GM12878 (cell line): ENCODE data around the gene TAC3. TPM values are rescaled to one million over a fixed set of nuclear protein-coding genes. Genes with fewer than 3 reads are reported as not detected.

Experiments used
- ATAC-seq: fragments of 200-7000 bp; cut with Tn5 transposase; 3 replicates; pipeline ENCODE4 v1.9.1; 2020; ENCODE audit warnings: mild to moderate bottlenecking, moderate library complexity
- BruUV-seq: library from RNA; stranded (reverse); fragments of 400-500 nt; replicated peaks from 2 replicates; lab custom pipeline; 2021; lab: Mats Ljungman, UMichigan
- CTCF ChIA-PET: fragments of 300-600 bp; sonication (Branson Sonifier 250); formaldehyde crosslinking; extraction: SDS; loops from one replicate; lab custom pipeline; 2021; ENCODE audit warnings: inconsistent platforms; lab: Yijun Ruan, JAX
- POLR2A ChIA-PET: fragments of 350-600 bp; formaldehyde crosslinking; extraction: SDS; loops from one replicate; lab custom pipeline; 2021; ENCODE audit warnings: inconsistent platforms; lab: Charles Lee
- RAD21 ChIA-PET: fragments of 300-600 bp; sonication (Branson Sonifier 250); formaldehyde crosslinking; loops from one replicate; lab custom pipeline; 2023; ENCODE audit warnings: antibody characterized with exemption; ENCODE audit not compliant: unreplicated experiment; lab: Charles Lee
- SMC1A ChIA-PET: fragments of 300-600 bp; sonication (Branson Sonifier 250); formaldehyde crosslinking; loops from one replicate; lab custom pipeline; 2023; ENCODE audit not compliant: unreplicated experiment, uncharacterized antibody; lab: Charles Lee
- DNase-seq: peaks from one replicate; pipeline ENCODE4 v3.0.0-alpha.2; 2011; ENCODE audit warnings: low read depth, low spot score
- FAIRE-seq: peaks from 3 replicates; lab custom pipeline; 2011; peaks lifted over from hg19 to GRCh38; lab: Jason Lieb, UNC
- H2AFZ ChIP-seq: 2 replicates; pipeline ENCODE4 v1.6.0; 2011; ENCODE audit warnings: low read depth, low read length, control low read depth; ENCODE audit not compliant: control insufficient read depth
- H3K27ac ChIP-seq: 2 replicates; pipeline ENCODE4 v1.5.1; 2011; ENCODE audit warnings: control low read depth; ENCODE audit not compliant: control insufficient read depth, insufficient read depth
- H3K27me3 ChIP-seq, 2 experiments: replicated peaks in 1 of 2; 2 replicates each; pipeline versions ENCODE4 v1.6.0 to v1.6.1; 2011; ENCODE audit warnings: low read length in 1 of 2; ENCODE audit not compliant: control insufficient read depth in 2 of 2, insufficient read depth in 2 of 2
- H3K36me3 ChIP-seq, 2 experiments: 2 replicates each; pipeline ENCODE4 v1.5.1; 2011; ENCODE audit warnings: low read length in 1 of 2; ENCODE audit not compliant: control insufficient read depth in 2 of 2, insufficient read depth in 2 of 2
- H3K4me1 ChIP-seq: 2 replicates; pipeline ENCODE4 v1.6.1; 2011; ENCODE audit warnings: mild to moderate bottlenecking, low read length, moderate library complexity, mixed read lengths; ENCODE audit not compliant: control insufficient read depth, insufficient read depth
- H3K4me2 ChIP-seq: 2 replicates; pipeline ENCODE4 v1.6.0; 2011; ENCODE audit warnings: control low read depth; ENCODE audit not compliant: control insufficient read depth, insufficient read depth
- H3K4me3 ChIP-seq: fragments of 200-600 bp; sonication (generic); 2 replicates; pipeline ENCODE4 v1.5.1; 2016
- H3K79me2 ChIP-seq: 2 replicates; pipeline ENCODE4 v1.6.0; 2011; ENCODE audit warnings: low read length; ENCODE audit not compliant: control insufficient read depth, insufficient read depth
- H3K9ac ChIP-seq: 2 replicates; pipeline ENCODE4 v1.8.0; 2011; ENCODE audit warnings: low read length, control low read depth, mixed read lengths; ENCODE audit not compliant: control insufficient read depth, insufficient read depth
- H3K9me3 ChIP-seq: replicated peaks from 3 replicates; pipeline ENCODE4 v1.5.1; 2011; ENCODE audit warnings: mild to moderate bottlenecking, low read length; ENCODE audit not compliant: control insufficient read depth, insufficient read depth
- H4K20me1 ChIP-seq: 2 replicates; pipeline ENCODE4 v1.6.0; 2011; ENCODE audit not compliant: control insufficient read depth, insufficient read depth
- CBX5 ChIP-seq: sonication (generic); IDR thresholded peaks from 2 replicates; pipeline ENCODE4 v1.6.1; 2016; ENCODE audit warnings: low read depth, moderate library complexity, mild to moderate bottlenecking, inconsistent platforms
- ETV6 ChIP-seq, 2 experiments: fragments of 450-650 bp in 1 of 2; IDR thresholded peaks in 1 of 2; conservative IDR thresholded peaks in 1 of 2; 2 replicates each; pipeline ENCODE4 v1.6.1; 2014; ENCODE audit warnings: antibody characterized with exemption in 1 of 2, borderline replicate concordance in 1 of 2, low read depth in 1 of 2, mild to moderate bottlenecking in 1 of 2, moderate library complexity in 1 of 2
- GATAD2B ChIP-seq: fragments of 450-650 bp; conservative IDR thresholded peaks from 2 replicates; pipeline ENCODE4 v1.6.1; 2017; ENCODE audit warnings: low read depth, mild to moderate bottlenecking, moderate library complexity
- HCFC1 ChIP-seq: fragments of 150-350 bp; IDR thresholded peaks from 2 replicates; pipeline ENCODE4 v1.6.1; 2014; ENCODE audit warnings: low read length
- HDGF ChIP-seq: fragments of 450-650 bp; IDR thresholded peaks from 2 replicates; pipeline ENCODE4 v1.6.1; 2016; ENCODE audit warnings: antibody characterized with exemption
- LARP7 ChIP-seq: fragments of 450-650 bp; IDR thresholded peaks from 2 replicates; pipeline ENCODE4 v1.6.1; 2017; ENCODE audit warnings: mild to moderate bottlenecking
- NFIC ChIP-seq: IDR thresholded peaks from 2 replicates; pipeline ENCODE4 v1.6.1; 2012; ENCODE audit warnings: low read depth, mild to moderate bottlenecking, inconsistent platforms, low read length, moderate library complexity
- NFXL1 ChIP-seq: fragments of 450-650 bp; IDR thresholded peaks from 2 replicates; pipeline ENCODE4 v1.6.1; 2017; ENCODE audit warnings: antibody characterized with exemption, mild to moderate bottlenecking, borderline replicate concordance
- POLR2AphosphoS2 ChIP-seq: IDR thresholded peaks from 2 replicates; pipeline ENCODE4 v1.6.1; 2011; ENCODE audit warnings: low read depth, mild to moderate bottlenecking, low read length, improper control_type of control experiment, moderate library complexity
- RCOR1 ChIP-seq: conservative IDR thresholded peaks from 2 replicates; pipeline ENCODE4 v1.6.1; 2012; ENCODE audit warnings: low read depth, low read length, improper control_type of control experiment
- RFX5 ChIP-seq: IDR thresholded peaks from 2 replicates; pipeline ENCODE4 v1.6.1; 2011; ENCODE audit warnings: low read depth, low read length, improper control_type of control experiment
- SMAD1 ChIP-seq: fragments of 450-650 bp; IDR thresholded peaks from 2 replicates; pipeline ENCODE4 v1.6.1; 2018; ENCODE audit warnings: mild to moderate bottlenecking, low read depth; ENCODE audit not compliant: partially characterized antibody
- STAT3 ChIP-seq: IDR thresholded peaks from 2 replicates; pipeline ENCODE4 v1.6.1; 2011; ENCODE audit warnings: low read depth, low read length, improper control_type of control experiment
- TARDBP ChIP-seq: IDR thresholded peaks from 2 replicates; pipeline ENCODE4 v1.6.1; 2016; ENCODE audit warnings: borderline replicate concordance
- ZNF24 ChIP-seq: fragments of 450-650 bp; IDR thresholded peaks from 2 replicates; pipeline ENCODE4 v1.6.1; 2017; ENCODE audit warnings: antibody characterized with exemption, mild to moderate bottlenecking
- ZNF274 ChIP-seq: IDR thresholded peaks from one replicate; pipeline ENCODE4 v1.8.0; 2011; ENCODE audit not compliant: insufficient read length, insufficient read depth
- ZNF622 ChIP-seq: fragments of 450-650 bp; IDR thresholded peaks from 2 replicates; pipeline ENCODE4 v1.6.1; 2017; ENCODE audit warnings: mild to moderate bottlenecking, inconsistent platforms
- WGBS: methylation state at CpG from one replicate; pipeline ENCODE4 v1.1.6; 2016; ENCODE audit warnings: low lambda C conversion rate; ENCODE audit not compliant: insufficient replicate concordance, insufficient coverage; ENCODE audit errors: missing lambda C conversion rate; 5-methylcytosine and 5-hydroxymethylcytosine counted together
- in situ Hi-C: fragments of 300-500 bp; cut with MboI; formaldehyde crosslinking; loops from 9 replicates; pipeline ENCODE4 v1.14.3; 2018; ENCODE audit warnings: mixed read lengths
- intact Hi-C: fragments of 100-400 bp; cut with micrococcal nuclease; formaldehyde crosslinking; loops from one replicate; pipeline ENCODE4 v1.14.2; 2022; ENCODE audit not compliant: unreplicated experiment
- polyA plus RNA-seq, 11 experiments: library from polyadenylated mRNA; depleted of rRNA in 4 of 11; unstranded in 6 of 11; stranded (reverse) in 5 of 11; fragments of >200 nt; fragmentation: Nextera tagmentation in 4 of 11; fragmentation: Illumina TruSeq in 1 of 11; extraction: Ambion mirVana in 4 of 11; extraction: Trizol in 1 of 11; gene quantifications; 1 replicate in 1 of 11; 2 replicates in 10 of 11; pipeline versions ENCODE4 v1.2.1 to v1.2.3, GENCODE V29; 2011 to 2016; ENCODE audit warnings: inconsistent platforms in 2 of 11, missing spikeins in 2 of 11, low read depth in 1 of 11
- total RNA-seq, 4 experiments: library from RNA; depleted of rRNA in 3 of 4; stranded (reverse); fragments of >200 nt in 3 of 4; fragmentation: Illumina TruSeq in 1 of 4; extraction: Trizol in 1 of 4; gene quantifications; 2 replicates each; pipeline versions ENCODE4 v1.2.1 to v1.2.3, GENCODE V29; 2013 to 2021
- TF ChIP-seq, protein P1 (sequence below): fragments of 450-650 bp; conservative IDR thresholded peaks from 2 replicates; pipeline ENCODE4 v1.6.1; 2017; ENCODE audit warnings: mild to moderate bottlenecking, moderate library complexity
- TF ChIP-seq, protein P2 (sequence below): fragments of 450-650 bp; IDR thresholded peaks from 2 replicates; pipeline ENCODE4 v1.6.1; 2016; ENCODE audit warnings: mild to moderate bottlenecking

TAC3 gene
- total and polyA plus RNA-seq, 10 of the 15 experiments (the other 5 are each of a cell fraction or from before 2014, with no cell fraction given) = 0.11 to 0.18 (median 0.13) TPM; not detected in 7

DNA sequence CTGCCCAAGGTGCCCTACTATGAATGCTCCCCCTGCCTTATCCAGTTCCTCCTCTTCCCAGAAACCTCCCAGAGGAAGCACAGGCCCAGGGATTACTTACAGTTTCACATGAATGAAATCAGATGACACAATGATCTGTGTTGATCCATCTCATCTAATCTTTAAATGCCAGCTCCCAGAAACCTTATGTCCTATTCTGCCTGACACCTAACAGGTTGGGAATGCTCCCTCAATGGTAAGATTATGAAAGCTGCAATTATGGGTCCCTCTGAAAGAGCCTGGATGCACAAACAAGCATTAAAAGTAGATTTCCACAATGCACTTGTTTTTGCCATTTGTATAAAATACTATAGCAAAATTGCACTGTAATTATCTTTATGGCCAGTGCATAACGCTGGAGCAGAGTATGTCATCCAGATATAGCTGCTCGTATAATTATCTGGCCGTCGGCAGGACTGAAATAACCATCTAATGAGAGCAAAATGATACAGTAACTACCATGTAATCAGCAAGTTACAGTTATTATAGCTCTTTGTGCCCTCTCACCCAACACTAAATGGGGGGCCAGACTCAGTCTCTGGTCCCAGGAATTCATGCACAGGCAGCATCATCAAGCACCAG is 5.6 kb downstream of the TAC3 start (continued):
- no peak for TF ChIP-seq ETV6 (conservative IDR thresholded peaks at IDR 0.05 in 1 of 2, IDR thresholded peaks at IDR 0.05 in 1 of 2; ENCODE audit: borderline replicate concordance in 1 of 2, low read depth in 1 of 2)

DNA sequence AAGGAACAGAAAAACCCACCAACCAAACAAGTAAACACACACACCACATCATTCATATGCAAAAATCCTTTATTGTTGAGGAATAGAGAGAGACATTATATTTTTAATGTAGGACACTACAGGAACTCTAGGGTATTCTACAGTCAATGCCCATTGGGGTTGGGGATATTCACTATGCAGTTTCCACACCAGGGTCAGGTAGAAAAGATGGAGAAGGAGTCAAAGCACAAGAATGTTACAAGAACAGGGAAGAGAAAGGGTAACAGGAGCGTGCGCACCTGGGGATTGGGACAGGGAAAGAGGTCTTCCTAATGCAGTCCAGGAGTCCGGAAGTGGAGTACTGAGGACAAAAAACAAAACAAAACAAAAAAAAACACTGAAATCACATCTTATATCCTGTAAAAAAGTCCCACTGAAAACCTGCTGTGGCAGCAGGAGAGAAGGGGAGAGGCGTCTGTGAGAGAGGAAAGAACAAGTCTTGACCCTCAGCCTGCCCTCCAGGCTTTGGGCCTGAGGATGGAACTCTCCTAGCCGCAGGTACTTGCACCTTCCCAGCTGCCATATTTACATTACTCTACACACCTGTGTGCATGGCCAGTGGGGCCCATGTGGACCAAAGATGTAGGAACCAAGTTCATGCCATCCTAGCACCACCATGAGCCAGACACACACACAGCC is 6.2 kb downstream of the TAC3 start:
- 74% methylated on average over 5 of the region's 5 CpGs for WGBS
- H2AFZ ChIP-seq = no peak overlapping the region
- CTCF ChIA-PET = interaction anchor here (1.0 to 9.5 kb wide), 7 partner anchors 8 to 173 kb away, joined by 3 to 117 read pairs (median 5); partner anchors contain the start of gene STAT6

More for the DNA sequence above, 6.2 kb downstream of the TAC3 start:
- no peaks in the 10 kb centered on the region for H4K20me1 ChIP-seq
- intact Hi-C loops = loop anchor here (2.0 kb wide), 1 partner anchor 173 kb away; no protein-coding TSS in a partner anchor
- H3K27ac ChIP-seq = no peak overlapping the region
- TF ChIP-seq NFIC (no peak), HCFC1 (no peak), SMAD1 (no peak), ZNF274 (no peak), CBX5 (no peak), STAT3 (no peak), TARDBP (no peak), ZNF24 (no peak), LARP7 (no peak), NFXL1 (no peak), GATAD2B (no peak), POLR2AphosphoS2 (no peak), RCOR1 (no peak), RFX5 (no peak), HDGF (no peak), ZNF622 (no peak)
- TF ChIP-seq, protein P1, sequence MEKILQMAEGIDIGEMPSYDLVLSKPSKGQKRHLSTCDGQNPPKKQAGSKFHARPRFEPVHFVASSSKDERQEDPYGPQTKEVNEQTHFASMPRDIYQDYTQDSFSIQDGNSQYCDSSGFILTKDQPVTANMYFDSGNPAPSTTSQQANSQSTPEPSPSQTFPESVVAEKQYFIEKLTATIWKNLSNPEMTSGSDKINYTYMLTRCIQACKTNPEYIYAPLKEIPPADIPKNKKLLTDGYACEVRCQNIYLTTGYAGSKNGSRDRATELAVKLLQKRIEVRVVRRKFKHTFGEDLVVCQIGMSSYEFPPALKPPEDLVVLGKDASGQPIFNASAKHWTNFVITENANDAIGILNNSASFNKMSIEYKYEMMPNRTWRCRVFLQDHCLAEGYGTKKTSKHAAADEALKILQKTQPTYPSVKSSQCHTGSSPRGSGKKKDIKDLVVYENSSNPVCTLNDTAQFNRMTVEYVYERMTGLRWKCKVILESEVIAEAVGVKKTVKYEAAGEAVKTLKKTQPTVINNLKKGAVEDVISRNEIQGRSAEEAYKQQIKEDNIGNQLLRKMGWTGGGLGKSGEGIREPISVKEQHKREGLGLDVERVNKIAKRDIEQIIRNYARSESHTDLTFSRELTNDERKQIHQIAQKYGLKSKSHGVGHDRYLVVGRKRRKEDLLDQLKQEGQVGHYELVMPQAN = no peak
- TF ChIP-seq, protein P2, sequence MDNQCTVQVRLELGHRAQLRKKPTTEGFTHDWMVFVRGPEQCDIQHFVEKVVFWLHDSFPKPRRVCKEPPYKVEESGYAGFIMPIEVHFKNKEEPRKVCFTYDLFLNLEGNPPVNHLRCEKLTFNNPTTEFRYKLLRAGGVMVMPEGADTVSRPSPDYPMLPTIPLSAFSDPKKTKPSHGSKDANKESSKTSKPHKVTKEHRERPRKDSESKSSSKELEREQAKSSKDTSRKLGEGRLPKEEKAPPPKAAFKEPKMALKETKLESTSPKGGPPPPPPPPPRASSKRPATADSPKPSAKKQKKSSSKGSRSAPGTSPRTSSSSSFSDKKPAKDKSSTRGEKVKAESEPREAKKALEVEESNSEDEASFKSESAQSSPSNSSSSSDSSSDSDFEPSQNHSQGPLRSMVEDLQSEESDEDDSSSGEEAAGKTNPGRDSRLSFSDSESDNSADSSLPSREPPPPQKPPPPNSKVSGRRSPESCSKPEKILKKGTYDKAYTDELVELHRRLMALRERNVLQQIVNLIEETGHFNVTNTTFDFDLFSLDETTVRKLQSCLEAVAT = no peak
- no peaks in the 10 kb centered on the region for H3K9me3 ChIP-seq
- ChIA-PET SMC1A (interaction anchor here (1.0 to 12.3 kb wide), 4 partner anchors 51 to 251 kb away, joined by 3 to 125 read pairs (median 46); partner anchors contain the start of genes HSD17B6 and STAT6), RAD21 (interaction anchor here (1.3 to 3.1 kb wide), 6 partner anchors 24 to 284 kb away, joined by 3 to 8 read pairs (median 4); partner anchors contain the start of genes NACA and STAT6), POLR2A (no interaction called here)
- ATAC-seq (no peak), FAIRE-seq (no peak), DNase-seq (no peak)
- peaks cover 26% of the 10 kb centered on the region for H3K4me1 ChIP-seq
- BruUV-seq = no TSS peak
- H3K27me3 ChIP-seq = no peaks in the 10 kb centered on the region
- H3K4me2 ChIP-seq = no peak overlapping the region
- no peaks in the 10 kb centered on the region for H3K36me3 ChIP-seq
- H3K4me3 ChIP-seq = no peak overlapping the region
- no peak overlapping the region for H3K9ac ChIP-seq
- H3K79me2 ChIP-seq = peaks cover 6% of the 10 kb centered on the region
- in situ Hi-C loops = no loop called here
